GM18858 (cell line): Measurements from ENCODE around the gene DPH5.

Source experiments
- ATAC-seq: cut with Tn5 transposase; IDR thresholded peaks from one replicate; pipeline ENCODE4 v1.9.1; 2021; ENCODE audit not compliant: unreplicated experiment

The DPH5 gene

GRCh38 chr1:100943533-100943932, 82.1 kb downstream of the DPH5 start:
- no peak for ATAC-seq

- ATAC-seq = no peak
These were observed 83.1 kb downstream of the DPH5 start for GRCh38 chr1:100942304-100943046.

- ATAC-seq = no peak
These were observed 83.9 kb downstream of the DPH5 start for GRCh38 chr1:100941580-100942216.

- no peak for ATAC-seq
These were observed 84.5 kb downstream of the DPH5 start for GRCh38 chr1:100941098-100941527.
